ENCODE measurements around the gene TUBGCP3. TPM values are rescaled to one million over a fixed set of nuclear protein-coding genes. Genes with fewer than 3 reads are reported as not detected.

Gene TUBGCP3
- total RNA-seq, 4 donors from 2014 or later = 23.3 to 43.6 (median 30.0) TPM

DNA sequence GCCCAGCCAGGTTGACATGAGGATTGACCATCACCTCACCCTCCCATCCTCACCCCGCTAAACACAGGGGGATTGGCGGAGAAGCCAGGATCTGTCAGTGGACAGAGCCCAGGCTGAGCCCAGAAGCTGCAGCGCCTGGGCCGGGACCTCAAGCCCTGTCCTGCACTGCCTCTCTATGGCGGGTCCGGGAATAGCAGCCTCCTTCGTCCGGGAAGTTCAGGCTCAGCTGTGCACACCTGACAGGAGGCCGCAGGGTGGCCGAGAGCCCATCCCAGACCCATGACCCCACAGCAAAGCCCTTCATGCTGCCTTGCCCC, 144.0 kb downstream of the TUBGCP3 start:
- TF ChIP-seq POLR2A (IDR thresholded peaks at IDR 0.05) = no peak
- TF ChIP-seq, protein P1, sequence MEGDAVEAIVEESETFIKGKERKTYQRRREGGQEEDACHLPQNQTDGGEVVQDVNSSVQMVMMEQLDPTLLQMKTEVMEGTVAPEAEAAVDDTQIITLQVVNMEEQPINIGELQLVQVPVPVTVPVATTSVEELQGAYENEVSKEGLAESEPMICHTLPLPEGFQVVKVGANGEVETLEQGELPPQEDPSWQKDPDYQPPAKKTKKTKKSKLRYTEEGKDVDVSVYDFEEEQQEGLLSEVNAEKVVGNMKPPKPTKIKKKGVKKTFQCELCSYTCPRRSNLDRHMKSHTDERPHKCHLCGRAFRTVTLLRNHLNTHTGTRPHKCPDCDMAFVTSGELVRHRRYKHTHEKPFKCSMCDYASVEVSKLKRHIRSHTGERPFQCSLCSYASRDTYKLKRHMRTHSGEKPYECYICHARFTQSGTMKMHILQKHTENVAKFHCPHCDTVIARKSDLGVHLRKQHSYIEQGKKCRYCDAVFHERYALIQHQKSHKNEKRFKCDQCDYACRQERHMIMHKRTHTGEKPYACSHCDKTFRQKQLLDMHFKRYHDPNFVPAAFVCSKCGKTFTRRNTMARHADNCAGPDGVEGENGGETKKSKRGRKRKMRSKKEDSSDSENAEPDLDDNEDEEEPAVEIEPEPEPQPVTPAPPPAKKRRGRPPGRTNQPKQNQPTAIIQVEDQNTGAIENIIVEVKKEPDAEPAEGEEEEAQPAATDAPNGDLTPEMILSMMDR (IDR thresholded peaks at IDR 0.05) = peak; percentile 72 to 88 (median 84)
- no peaks in the 10 kb centered on the region for H3K9me3 ChIP-seq
- WGBS, 2 donors (ENCODE audit: low coverage in 1 of 2) = 5% methylated on average over 8 of the region's 10 CpGs; no CpG with 5 or more reads in 1 of the 2 donors
- H3K27ac ChIP-seq = no peak overlapping the region
- H3K27me3 ChIP-seq = peaks cover 48% of the 10 kb centered on the region
- intact Hi-C loops (cut with DNase I; ENCODE audit: low total_unique reads) (loop anchor here (2.0 kb wide), 1 partner anchor 969 kb away; no protein-coding TSS in a partner anchor), in situ Hi-C loops (cut with MboI; ENCODE audit: low pct_ligation_motif_present in 1 of 4, low pct_unique_long_range_greater_than_20kb in 1 of 4, low sequenced_read_pairs in 3 of 4) (loop anchor here (10.0 to 25.0 kb wide), 3 partner anchors 357 to 982 kb away; no protein-coding TSS in a partner anchor)
- DNase-seq = peak; percentile 71
- no peaks in the 10 kb centered on the region for H3K36me3 ChIP-seq
- no peak overlapping the region for H3K4me3 ChIP-seq
- H3K4me1 ChIP-seq = no peaks in the 10 kb centered on the region

DNA sequence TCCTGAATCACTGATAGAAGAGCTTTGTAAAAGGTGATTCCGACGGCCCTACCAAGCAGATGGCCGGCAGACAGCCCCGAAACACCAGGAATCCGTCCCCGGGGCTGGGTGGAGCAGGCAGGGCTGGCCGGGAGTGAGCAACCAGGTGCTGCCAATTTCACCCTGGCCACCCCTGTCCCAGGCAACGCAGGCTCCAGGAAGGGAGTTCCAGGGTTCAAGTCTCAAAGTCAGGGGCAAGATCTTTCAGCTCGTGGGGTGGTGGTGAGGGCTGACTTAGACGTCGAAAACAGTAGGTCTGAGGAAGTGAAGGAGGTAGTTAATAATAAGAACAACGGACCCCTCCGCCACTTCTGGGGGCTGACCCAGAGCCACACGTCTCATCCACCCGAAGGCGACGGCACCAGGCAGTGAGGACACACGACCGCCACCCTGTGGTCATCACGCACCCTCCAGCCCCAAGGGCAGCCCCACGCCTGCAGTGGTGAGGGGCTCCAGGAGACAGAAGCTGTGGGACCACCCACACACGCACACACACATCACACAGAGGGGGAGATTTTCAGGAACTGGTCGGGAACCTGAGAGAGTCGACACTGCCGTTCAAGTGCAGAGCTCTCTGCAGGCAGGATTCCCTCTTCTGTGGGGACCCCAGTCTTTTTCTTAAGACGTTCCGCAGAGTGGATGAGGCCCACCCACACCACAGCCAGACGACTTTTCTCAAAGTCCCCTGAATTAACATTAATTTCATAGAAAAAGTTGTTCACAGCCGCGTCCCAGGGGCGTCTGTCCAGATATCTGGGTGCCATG, 144.6 kb downstream of the TUBGCP3 start:
- TF ChIP-seq EP300 (IDR thresholded peaks at IDR 0.05; ENCODE audit: low read depth) (no peak), POLR2A (IDR thresholded peaks at IDR 0.05) (no peak), POLR2AphosphoS5 (IDR thresholded peaks at IDR 0.05) (no peak)
- TF ChIP-seq, protein P1 (IDR thresholded peaks at IDR 0.05) = peak in 1 of 5 experiments; percentile 16
- Histone ChIP-seq H3K4me3 (no peak overlapping the region), H3K27me3 (peaks cover 48% of the 10 kb centered on the region), H3K4me1 (no peaks in the 10 kb centered on the region), H3K27ac (no peak overlapping the region), H3K36me3 (no peaks in the 10 kb centered on the region), H3K9me3 (peaks cover under 1 to 2% of the 10 kb centered on the region in 2 donors)
- DNase-seq = no peak
- in situ Hi-C loops (cut with MboI; ENCODE audit: low pct_ligation_motif_present in 1 of 4, low pct_unique_long_range_greater_than_20kb in 1 of 4, low sequenced_read_pairs in 3 of 4) = loop anchor here (10.0 to 25.0 kb wide), 3 partner anchors 356 to 981 kb away; no protein-coding TSS in a partner anchor
- WGBS, 2 donors (ENCODE audit: low coverage in 1 of 2) = 3 to 28% methylated on average over 7 to 30 of the region's 31 CpGs
- intact Hi-C loops (cut with DNase I; ENCODE audit: low total_unique reads) = no loop called here

DNA sequence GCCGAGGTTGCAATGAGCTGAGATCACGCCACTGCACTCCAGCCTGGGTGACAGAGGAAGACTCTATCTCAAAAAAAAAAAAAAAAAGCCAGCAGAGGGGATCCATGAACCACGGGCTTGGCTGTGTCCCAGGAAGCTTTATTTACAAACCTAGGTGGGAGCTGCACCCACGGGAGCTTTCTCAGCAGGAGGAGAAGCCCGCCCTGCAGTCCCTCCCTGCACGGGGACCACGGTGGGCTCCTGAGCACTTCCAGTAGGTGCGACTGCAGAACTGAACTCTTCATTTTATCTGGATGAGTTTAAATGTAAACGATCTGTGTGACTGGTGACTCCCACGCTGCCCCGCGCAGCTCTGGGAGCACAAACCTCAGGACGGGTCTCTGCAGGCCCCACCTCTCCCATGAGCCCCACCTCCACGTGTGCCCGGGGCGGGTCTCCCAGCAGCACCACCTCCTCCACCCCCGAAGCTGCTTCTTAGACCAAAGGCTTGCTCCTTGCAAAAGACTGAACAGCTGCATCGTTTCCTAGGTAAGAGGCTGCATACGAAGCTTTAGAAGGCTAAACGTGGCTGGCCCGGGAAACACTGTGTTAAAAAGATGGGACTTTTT, 145.4 kb downstream of the TUBGCP3 start:
- H3K27me3 ChIP-seq = peaks cover 48% of the 10 kb centered on the region
- no peak for DNase-seq
- WGBS, 2 donors (ENCODE audit: low coverage in 1 of 2) = 35 to 36% methylated on average over 5 to 21 of the region's 21 CpGs

DNA sequence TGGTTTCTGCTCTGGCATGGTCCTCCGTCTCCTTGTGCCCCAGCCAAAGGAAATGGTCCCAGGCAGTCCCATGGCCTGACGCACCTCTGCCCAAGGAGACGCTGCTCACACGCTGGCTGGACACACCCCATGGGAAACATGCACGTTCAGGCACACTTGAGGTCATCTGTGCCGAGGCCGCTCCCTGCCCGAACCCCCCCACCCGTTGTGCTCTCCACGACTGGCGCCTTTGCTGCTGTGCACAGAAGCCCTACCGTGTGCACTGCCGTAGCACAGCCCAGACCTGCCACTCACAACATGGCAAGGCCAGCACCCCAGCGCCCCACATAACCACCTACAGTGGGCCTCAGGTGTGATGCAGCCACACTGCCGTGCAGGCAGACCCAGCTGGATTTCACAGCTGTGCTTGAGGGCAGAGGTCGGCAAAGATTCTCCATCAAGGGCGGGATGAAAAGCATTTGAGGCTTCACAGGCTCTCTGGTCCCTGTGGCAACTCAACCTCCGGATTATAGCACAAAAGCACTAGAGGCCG, 146.1 kb downstream of the TUBGCP3 start:
- no peaks in the 10 kb centered on the region for H3K4me1 ChIP-seq
- WGBS, 2 donors (ENCODE audit: low coverage in 1 of 2) = 85% methylated on average over 19 of the region's 19 CpGs; no CpG with 5 or more reads in 1 of the 2 donors
- in situ Hi-C loops (cut with MboI; ENCODE audit: low pct_ligation_motif_present in 1 of 4, low pct_unique_long_range_greater_than_20kb in 1 of 4, low sequenced_read_pairs in 3 of 4) (loop anchor here (10.0 to 25.0 kb wide), 3 partner anchors 355 to 980 kb away; no protein-coding TSS in a partner anchor), intact Hi-C loops (cut with DNase I; ENCODE audit: low total_unique reads) (no loop called here)
- peaks cover 48% of the 10 kb centered on the region for H3K27me3 ChIP-seq
- no peak for TF ChIP-seq EP300 (IDR thresholded peaks at IDR 0.05; ENCODE audit: low read depth)
- TF ChIP-seq POLR2A (IDR thresholded peaks at IDR 0.05) = no peak
- TF ChIP-seq, protein P1 (IDR thresholded peaks at IDR 0.05) = no peak
- no peak for TF ChIP-seq POLR2AphosphoS5 (IDR thresholded peaks at IDR 0.05)
- H3K4me3 ChIP-seq = no peak overlapping the region
- no peaks in the 10 kb centered on the region for H3K36me3 ChIP-seq
- no peak overlapping the region for H3K27ac ChIP-seq
- no peak for DNase-seq
- peaks cover 7% of the 10 kb centered on the region in 2 donors for H3K9me3 ChIP-seq

More for the DNA sequence above, 145.4 kb downstream of the TUBGCP3 start:
- Histone ChIP-seq H3K36me3 (no peaks in the 10 kb centered on the region), H3K4me3 (no peak overlapping the region), H3K4me1 (no peaks in the 10 kb centered on the region), H3K27ac (no peak overlapping the region), H3K9me3 (peaks cover 7% of the 10 kb centered on the region in 2 donors)
- TF ChIP-seq POLR2AphosphoS5 (IDR thresholded peaks at IDR 0.05) (no peak), EP300 (IDR thresholded peaks at IDR 0.05; ENCODE audit: low read depth) (no peak), POLR2A (IDR thresholded peaks at IDR 0.05) (no peak)
- in situ Hi-C loops (cut with MboI; ENCODE audit: low pct_ligation_motif_present in 1 of 4, low pct_unique_long_range_greater_than_20kb in 1 of 4, low sequenced_read_pairs in 3 of 4) (loop anchor here (10.0 to 25.0 kb wide), 3 partner anchors 355 to 980 kb away; no protein-coding TSS in a partner anchor), intact Hi-C loops (cut with DNase I; ENCODE audit: low total_unique reads) (no loop called here)
